ENCODE measurements around the gene FAM118A.

DNA sequence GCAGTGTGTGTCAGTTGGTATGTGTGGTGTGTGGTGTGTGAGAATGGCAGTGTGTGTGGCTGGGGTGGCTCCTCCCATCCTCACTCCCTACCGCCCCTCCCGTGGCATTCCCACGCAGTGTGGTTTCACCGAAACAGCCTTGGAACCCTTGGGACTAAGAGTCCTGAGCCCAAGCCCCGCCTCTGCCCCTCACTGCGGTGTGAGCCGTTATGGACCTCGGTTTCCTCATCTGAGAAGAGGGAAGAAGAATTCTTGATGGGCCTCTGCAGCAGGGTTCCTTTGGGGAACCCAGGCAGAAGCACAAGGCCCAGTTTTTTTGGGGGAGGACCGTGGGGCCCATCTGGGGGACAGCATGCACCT, 17.8 kb upstream of the FAM118A start:
- no peak for TF ChIP-seq CTCF (conservative IDR thresholded peaks at IDR 0.05; ENCODE audit: low read depth in 2 of 2)
- TF ChIP-seq POLR2AphosphoS5 (IDR thresholded peaks at IDR 0.05; ENCODE audit: low read depth) = no peak
- TF ChIP-seq EZH2 (IDR thresholded peaks at IDR 0.05; ENCODE audit: low read depth, unreplicated experiment) = no peak
- TF ChIP-seq EZH2phosphoT487 (IDR thresholded peaks at IDR 0.05; ENCODE audit: unreplicated experiment) = no peak
- TF ChIP-seq, protein P1, sequence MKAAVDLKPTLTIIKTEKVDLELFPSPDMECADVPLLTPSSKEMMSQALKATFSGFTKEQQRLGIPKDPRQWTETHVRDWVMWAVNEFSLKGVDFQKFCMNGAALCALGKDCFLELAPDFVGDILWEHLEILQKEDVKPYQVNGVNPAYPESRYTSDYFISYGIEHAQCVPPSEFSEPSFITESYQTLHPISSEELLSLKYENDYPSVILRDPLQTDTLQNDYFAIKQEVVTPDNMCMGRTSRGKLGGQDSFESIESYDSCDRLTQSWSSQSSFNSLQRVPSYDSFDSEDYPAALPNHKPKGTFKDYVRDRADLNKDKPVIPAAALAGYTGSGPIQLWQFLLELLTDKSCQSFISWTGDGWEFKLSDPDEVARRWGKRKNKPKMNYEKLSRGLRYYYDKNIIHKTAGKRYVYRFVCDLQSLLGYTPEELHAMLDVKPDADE (IDR thresholded peaks at IDR 0.05) = no peak
- TF ChIP-seq, protein P2, sequence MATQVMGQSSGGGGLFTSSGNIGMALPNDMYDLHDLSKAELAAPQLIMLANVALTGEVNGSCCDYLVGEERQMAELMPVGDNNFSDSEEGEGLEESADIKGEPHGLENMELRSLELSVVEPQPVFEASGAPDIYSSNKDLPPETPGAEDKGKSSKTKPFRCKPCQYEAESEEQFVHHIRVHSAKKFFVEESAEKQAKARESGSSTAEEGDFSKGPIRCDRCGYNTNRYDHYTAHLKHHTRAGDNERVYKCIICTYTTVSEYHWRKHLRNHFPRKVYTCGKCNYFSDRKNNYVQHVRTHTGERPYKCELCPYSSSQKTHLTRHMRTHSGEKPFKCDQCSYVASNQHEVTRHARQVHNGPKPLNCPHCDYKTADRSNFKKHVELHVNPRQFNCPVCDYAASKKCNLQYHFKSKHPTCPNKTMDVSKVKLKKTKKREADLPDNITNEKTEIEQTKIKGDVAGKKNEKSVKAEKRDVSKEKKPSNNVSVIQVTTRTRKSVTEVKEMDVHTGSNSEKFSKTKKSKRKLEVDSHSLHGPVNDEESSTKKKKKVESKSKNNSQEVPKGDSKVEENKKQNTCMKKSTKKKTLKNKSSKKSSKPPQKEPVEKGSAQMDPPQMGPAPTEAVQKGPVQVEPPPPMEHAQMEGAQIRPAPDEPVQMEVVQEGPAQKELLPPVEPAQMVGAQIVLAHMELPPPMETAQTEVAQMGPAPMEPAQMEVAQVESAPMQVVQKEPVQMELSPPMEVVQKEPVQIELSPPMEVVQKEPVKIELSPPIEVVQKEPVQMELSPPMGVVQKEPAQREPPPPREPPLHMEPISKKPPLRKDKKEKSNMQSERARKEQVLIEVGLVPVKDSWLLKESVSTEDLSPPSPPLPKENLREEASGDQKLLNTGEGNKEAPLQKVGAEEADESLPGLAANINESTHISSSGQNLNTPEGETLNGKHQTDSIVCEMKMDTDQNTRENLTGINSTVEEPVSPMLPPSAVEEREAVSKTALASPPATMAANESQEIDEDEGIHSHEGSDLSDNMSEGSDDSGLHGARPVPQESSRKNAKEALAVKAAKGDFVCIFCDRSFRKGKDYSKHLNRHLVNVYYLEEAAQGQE (IDR thresholded peaks at IDR 0.05; ENCODE audit: unreplicated experiment) = no peak
